ENCODE data around the gene TOR4A.

Gene TOR4A

GRCh38 chr9:137307255-137308056 lies 29.9 kb downstream of the TOR4A start:
- DNase-seq: no peak

- no peak for DNase-seq
Measured at GRCh38 chr9:137308057-137308619, 30.6 kb downstream of the TOR4A start.

DNA sequence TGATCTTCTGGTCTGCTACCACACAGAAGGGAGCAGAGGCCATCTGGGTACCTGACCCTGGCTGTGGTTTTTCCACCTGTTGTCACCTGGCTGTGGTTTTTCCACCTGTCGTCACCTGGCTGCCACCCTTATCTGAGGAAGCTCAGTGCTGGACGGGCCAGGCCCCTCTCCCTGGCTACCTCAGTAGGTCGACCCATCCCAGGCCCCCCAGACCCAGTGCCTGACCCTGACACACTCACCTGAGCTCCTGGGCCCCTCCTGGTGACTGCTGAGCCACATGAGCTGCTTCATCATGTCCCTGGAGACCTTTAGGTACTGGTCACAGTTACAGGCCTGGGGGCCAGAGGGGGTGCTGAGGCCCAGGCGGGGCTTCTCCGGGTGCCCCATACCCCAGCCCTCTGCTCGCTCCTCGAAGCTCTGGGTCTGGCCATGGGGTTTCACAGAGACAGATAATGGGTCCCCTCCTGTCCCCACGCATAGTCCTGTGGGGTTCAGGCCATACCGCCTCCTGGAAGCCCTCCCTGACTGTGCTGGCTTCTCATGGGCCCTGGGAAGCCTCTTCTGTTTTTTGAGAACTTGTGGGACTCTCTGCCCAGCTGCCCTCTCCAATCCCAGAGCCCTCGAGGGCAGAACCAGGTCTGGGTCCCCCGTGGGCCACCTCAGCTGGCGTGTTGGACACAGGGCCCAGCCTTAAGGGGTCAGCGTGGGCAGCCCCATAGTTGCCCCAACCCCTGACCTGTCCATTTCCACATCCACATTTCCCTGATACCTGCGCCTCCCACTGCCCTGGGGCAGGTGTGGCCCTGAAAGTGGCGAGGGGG lies 32.1 kb downstream of the TOR4A start:
- no peak for DNase-seq

DNA sequence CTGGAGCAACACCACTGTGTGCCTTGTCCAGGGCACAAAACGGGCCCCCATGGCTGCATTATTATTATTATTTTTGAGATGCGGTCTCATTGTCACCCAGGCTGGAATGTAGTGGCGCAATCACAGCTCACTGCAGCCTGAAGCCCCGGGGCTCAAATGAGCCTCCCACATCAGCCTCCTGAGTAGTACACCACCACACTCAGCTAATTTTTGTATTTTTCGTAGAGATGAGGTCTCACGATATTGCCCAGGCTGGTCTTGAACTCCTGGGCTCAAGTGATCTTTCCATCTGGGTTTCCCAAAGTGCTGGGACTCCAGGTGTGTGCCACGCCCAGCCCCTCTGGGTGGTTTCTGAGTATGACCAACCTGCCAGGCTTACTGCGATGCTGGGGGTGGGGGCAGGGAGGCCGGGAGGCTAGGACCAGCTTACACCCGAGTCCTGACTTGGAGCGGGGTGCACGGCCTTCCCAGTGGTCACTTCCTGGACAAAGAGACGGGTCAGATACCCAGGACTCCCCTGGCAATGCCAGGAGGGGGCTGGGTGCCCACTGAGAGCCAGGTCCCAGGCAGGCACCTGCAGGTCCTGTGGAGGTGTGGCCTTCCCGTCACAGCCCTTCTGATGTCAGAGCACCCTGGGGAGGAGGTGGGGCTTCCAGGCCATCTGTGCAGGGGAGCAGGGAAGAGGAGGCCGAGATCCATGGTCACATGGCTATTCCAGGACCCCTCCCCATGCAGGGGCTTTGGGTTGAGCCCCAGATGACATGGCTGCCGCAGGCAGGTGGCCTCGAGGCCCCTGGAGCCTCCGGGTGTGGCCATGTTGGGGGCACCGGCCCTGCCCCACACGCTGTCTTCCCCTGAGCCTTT lies 32.9 kb downstream of the TOR4A start:
- DNase-seq: no peak

DNA sequence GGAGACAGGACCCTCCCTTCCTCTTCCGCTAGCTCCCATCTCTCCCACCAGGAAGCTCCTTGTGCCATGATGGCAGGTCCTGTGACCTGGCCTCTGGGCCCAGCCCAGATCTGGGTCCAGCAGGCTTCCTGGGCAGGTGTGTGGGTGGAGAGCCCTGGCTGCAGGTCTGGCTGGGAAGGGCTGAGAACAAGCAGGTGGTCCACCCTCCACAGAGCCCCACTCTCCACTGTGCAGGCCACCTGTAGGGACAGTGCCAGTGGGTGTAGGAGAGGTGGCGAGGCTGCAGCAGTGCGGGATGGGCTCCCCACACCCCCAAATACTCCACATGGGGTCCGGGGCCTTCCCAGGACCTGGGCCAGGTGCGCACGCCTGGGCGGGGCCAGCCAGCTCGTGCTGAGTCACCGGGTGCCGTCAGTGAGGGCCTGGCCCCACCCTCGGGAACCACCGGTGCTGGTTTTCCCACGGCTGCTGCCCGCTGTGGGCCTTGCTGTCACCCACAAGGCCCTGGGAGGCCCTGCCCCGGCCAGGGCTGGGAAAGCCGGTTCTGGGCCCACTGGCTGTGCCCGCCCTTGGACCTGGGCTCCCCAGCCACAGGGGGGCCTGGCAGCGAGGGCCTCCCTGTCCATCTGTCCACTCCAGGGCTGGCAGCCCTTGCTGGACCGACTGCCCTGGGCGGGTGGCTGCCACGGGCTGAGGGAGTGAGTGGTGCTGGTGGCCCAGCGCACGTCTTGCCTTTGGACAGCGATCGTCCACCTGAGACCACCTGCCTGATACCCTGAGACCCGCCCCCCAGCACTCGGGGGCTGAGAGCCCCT lies 33.9 kb downstream of the TOR4A start:
- no peak for DNase-seq

- no peak for DNase-seq
Measured at GRCh38 chr9:137311986-137312851, 34.7 kb downstream of the TOR4A start.

GRCh38 chr9:137312852-137313325 lies 35.4 kb downstream of the TOR4A start:
- no peak for DNase-seq

GRCh38 chr9:137313326-137313936 lies 35.9 kb downstream of the TOR4A start:
- DNase-seq: no peak

- DNase-seq: no peak
Measured at GRCh38 chr9:137313956-137314560, 36.5 kb downstream of the TOR4A start.

GRCh38 chr9:137314561-137315560 lies 37.3 kb downstream of the TOR4A start:
- no peak for DNase-seq

DNA sequence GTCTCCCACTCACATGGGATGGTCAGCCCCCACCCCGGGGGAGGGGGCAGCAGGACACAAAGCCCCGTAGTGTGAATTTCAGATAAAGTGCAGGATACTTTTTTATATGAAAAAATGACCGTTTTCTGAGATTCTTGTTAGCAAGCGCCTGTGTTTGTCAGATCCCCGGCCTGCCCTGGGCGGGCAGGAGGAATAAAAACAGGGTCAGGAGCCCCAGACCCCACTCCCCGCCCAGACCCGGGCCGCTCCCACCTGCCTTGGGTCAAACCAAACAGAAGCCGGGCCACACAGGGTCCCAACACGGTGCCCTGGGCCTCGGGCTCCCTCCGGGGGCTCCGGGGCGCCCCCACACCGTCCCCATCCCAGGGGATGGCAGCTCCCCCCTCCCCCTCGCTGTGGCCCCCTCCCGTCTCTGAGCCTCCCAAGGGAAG lies 38.1 kb downstream of the TOR4A start:
- no peak for DNase-seq

- DNase-seq: no peak
Measured at GRCh38 chr9:137316012-137316981, 38.8 kb downstream of the TOR4A start.

DNA sequence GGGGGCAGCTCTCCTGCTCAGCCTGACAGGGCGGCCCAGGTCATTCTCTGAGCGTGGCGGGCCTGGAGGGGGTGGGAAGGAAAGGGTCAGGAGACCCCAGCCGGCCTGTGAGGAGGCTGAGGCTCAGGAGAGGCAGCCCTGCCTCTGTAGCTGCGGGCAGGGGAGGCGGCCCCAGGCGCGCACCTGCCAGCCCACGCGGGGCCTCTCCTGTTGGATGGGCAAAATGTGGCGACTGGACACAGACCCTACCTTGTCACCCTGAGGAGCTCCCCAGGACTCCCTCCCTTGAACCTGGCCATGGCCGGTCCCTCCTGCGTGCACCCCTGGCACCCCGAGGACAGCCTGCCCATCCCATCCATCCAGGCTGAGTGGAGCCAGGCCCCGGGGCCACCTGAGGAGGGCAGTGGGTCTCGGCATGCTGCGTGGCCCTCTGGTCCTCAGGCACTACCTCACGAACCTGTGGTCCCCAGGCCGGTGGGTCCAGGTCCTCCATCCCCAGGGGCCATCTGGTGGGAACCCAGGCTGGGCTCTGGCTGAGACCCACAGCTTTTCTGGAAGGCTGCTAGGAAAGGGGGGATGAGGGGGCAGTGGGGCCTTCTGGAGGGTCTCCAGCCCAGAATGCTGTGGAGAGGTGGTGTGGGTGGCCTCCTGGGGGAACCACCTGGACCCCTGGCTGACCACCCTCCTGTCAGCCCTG lies 39.6 kb downstream of the TOR4A start:
- no peak for DNase-seq

DNA sequence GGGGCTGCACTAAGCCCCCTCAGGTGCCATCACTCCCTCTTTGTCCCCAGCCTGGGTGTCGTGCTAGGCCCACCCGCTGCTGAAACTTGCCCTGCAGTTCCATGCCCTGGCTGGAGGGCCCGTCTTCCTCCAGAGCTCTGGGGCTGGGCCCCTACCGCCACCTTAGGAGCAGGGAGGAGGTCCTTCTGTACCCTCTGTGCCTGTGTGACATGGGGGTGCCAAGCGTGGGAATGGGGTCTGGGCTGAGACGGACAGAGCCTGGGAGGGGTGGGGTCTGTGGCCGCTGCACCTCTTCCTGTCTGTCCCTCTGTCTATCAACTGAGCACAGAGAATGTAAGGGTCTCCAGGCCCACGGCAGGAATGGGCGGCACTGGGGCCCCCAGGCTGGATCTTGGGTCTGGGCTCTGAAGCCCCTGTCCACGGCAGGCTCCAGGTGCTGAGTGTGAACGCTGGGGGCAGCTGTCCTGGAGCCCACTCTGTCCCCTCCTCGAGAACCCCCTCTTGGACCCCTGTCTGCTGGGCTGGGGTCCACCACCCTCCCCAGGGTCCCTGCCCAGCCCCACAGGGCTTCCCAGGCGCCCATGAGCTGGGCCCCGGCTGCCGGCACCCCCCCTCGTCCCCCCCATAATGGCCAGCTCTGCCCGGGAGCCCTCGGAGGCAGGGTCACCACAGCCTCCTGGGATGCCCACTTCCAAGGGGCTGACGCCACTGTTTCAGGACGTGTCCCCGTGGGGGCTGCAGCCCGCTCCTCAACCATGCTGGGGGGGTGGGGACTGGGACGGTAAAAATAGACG lies 40.4 kb downstream of the TOR4A start:
- DNase-seq: no peak

DNA sequence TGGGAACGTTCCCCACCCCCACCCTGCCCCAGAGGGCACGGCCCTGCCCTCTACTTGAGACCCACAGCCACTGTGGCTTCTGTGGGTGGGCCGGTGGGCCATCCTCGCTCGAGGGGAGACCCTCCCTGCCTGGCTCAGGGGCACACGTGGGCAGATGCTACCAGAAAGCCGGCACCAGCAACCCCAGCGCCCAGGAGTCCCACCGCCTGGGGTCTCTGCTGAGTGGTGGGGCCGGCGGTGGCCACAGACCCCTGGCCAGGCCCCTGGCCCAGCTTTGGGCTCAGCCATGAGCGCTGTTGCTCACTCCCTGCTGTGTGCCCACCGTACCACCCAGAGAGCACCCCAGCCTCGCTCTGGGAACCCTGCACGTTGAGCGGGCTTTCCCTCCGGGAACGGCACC lies 41.1 kb downstream of the TOR4A start:
- no peak for DNase-seq
